Measurements from ENCODE around the gene NOX4. TPM values are rescaled to one million over a fixed set of nuclear protein-coding genes. Genes with fewer than 3 reads are reported as not detected.
"Not testable (repeated sequence)": the region's sequence is repeated elsewhere in the genome, so short reads cannot be mapped to it uniquely, and the experiment has no call there.

The NOX4 gene
- total RNA-seq, 4 donors from 2014 or later, result 1.2 to 6.2 (median 2.4) TPM

DNA sequence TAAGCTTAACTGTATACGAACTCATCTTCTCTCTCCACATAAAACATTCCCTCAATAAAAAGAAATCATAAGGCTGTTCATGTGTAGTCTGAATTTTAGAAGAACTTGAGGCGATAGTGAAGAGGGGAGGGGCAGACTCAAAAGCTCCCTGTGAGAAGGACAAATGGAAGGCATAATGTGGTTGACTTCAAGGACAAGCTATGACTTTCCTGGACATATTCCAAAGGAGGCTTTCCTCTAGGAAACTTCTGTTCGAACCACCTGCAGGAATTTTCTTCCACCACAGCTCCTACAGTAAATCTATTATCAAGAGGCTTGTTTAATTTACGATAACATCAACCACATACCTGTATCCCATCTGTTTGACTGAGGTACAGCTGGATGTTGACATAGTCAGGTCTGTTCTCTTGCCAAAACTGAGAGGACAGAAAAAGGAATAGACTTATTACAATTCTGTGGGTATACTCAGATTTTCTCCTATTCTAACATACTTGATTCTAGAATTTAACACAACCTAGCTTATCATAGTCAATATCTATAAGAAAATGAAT lies 154.0 kb downstream of the NOX4 start:
- intact Hi-C loops (cut with DNase I; ENCODE audit: low total_unique reads), result loop anchor here (10.0 kb wide), 1 partner anchor 278 kb away; no protein-coding TSS in a partner anchor
- H3K4me1 ChIP-seq; H3K27ac ChIP-seq; ATAC-seq; H3K36me3 ChIP-seq; DNase-seq; H3K4me3 ChIP-seq; H3K27me3 ChIP-seq; H3K9me3 ChIP-seq; in situ Hi-C loops (cut with MboI; ENCODE audit: low sequenced_read_pairs in 4 of 4): not testable (repeated sequence)

DNA sequence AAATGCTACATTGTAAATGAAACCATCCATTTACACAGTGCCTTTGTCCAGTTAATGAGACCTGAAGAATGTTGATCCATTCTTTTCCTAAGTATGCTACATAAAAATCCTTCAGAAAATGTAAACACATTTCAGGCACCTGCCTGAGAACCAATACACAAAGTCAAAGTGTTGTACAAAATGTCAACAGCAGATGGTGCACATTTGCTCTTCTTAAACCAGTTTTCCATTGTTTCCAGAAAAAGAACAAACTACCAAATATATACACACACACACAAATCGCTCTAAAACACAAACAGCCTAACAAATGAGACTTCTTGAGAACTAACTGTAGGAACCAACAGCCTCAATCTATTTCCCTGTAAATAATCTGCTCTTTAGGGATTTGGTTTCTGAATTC lies 157.5 kb downstream of the NOX4 start:
- DNase-seq; H3K4me3 ChIP-seq; in situ Hi-C loops (cut with MboI; ENCODE audit: low sequenced_read_pairs in 4 of 4); H3K36me3 ChIP-seq; H3K9me3 ChIP-seq; H3K27ac ChIP-seq; H3K4me1 ChIP-seq; H3K27me3 ChIP-seq; ATAC-seq: not testable (repeated sequence)
- intact Hi-C loops (cut with DNase I; ENCODE audit: low total_unique reads), result loop anchor here (10.0 kb wide), 1 partner anchor 281 kb away; no protein-coding TSS in a partner anchor

DNA sequence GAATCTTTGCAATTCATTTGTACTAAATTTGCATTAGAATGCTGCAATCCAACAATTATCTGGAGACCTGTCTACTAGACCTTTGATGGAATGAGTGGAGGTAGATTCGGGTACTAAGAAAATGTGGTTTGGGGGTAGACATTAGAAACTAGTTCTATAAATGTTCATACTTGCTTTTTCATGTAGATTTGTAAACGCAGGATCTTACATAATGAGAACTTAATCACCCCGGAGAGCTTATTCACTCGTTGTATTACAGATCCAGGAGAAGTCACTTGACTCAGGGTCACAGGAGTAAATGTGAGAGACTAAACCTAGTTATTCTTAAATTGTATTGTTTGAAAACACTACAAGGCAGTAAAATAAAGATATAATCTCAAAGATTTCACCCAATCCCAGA lies 159.2 kb downstream of the NOX4 start:
- intact Hi-C loops (cut with DNase I; ENCODE audit: low total_unique reads), result loop anchor here (10.0 kb wide), 1 partner anchor 283 kb away; no protein-coding TSS in a partner anchor
- in situ Hi-C loops (cut with MboI; ENCODE audit: low sequenced_read_pairs in 4 of 4); ATAC-seq; H3K9me3 ChIP-seq; H3K4me1 ChIP-seq; H3K36me3 ChIP-seq; H3K27ac ChIP-seq; H3K27me3 ChIP-seq; H3K4me3 ChIP-seq; DNase-seq: not testable (repeated sequence)

DNA sequence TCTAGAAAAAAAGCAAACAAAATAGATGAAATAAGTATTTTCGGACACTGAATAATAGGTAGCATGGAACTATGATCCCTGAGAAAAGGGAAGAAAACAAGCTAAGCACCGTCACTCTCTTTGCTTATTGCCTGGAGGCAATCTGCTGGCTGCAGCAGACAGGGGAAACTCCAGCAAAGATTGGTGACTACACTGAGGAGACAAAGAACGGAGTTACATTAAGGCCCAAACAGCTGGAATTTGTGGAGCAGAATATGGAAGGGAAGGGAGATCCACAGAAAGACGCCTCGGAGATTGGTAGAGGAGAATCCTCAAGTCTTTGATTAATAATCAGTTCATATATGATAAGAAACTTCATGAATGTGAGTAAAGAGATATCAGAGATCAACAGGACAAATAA lies 163.3 kb downstream of the NOX4 start:
- Histone ChIP-seq H3K4me1 (no peaks in the 10 kb centered on the region), H3K9me3 (no peaks in the 10 kb centered on the region), H3K27ac (no peak overlapping the region), H3K36me3 (no peaks in the 10 kb centered on the region), H3K27me3 (no peaks in the 10 kb centered on the region), H3K4me3 (no peak overlapping the region)
- DNase-seq (no peak), ATAC-seq (no peak)
- in situ Hi-C loops (cut with MboI; ENCODE audit: low sequenced_read_pairs in 4 of 4), result no loop called here
- intact Hi-C loops (cut with DNase I; ENCODE audit: low total_unique reads), result no loop called here
- no peak for TF ChIP-seq POLR2A (IDR thresholded peaks at IDR 0.05)
- TF ChIP-seq, protein P1, sequence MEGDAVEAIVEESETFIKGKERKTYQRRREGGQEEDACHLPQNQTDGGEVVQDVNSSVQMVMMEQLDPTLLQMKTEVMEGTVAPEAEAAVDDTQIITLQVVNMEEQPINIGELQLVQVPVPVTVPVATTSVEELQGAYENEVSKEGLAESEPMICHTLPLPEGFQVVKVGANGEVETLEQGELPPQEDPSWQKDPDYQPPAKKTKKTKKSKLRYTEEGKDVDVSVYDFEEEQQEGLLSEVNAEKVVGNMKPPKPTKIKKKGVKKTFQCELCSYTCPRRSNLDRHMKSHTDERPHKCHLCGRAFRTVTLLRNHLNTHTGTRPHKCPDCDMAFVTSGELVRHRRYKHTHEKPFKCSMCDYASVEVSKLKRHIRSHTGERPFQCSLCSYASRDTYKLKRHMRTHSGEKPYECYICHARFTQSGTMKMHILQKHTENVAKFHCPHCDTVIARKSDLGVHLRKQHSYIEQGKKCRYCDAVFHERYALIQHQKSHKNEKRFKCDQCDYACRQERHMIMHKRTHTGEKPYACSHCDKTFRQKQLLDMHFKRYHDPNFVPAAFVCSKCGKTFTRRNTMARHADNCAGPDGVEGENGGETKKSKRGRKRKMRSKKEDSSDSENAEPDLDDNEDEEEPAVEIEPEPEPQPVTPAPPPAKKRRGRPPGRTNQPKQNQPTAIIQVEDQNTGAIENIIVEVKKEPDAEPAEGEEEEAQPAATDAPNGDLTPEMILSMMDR (IDR thresholded peaks at IDR 0.05 in 4 of 5, conservative IDR thresholded peaks at IDR 0.05 in 1 of 5), result no peak

DNA sequence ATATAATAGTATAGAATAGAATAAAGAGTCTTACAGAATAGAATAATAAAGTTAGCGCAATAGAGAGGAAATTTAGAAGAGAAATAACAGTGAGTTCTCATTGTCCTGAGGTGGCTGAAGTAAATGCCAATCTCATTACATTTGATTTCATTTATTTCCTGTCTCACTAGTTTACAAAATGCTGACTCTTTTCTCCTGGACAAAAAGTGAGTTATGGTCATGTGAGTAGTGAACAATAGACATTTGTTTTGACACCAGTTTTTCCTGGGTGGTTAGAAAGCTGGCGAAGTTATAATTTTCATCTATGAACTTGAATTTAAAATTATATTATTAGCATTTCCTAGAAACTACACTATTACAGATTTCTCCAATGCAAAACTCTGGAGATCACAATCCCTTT lies 169.8 kb downstream of the NOX4 start:
- no peak for DNase-seq
- intact Hi-C loops (cut with DNase I; ENCODE audit: low total_unique reads) (no loop called here), in situ Hi-C loops (cut with MboI; ENCODE audit: low sequenced_read_pairs in 4 of 4) (no loop called here)
- no peak overlapping the region for H3K4me3 ChIP-seq
- H3K4me1 ChIP-seq, result no peaks in the 10 kb centered on the region
- no peaks in the 10 kb centered on the region for H3K27me3 ChIP-seq
- ATAC-seq, result no peak
- H3K36me3 ChIP-seq, result no peaks in the 10 kb centered on the region
- no peak overlapping the region for H3K27ac ChIP-seq
- no peak for TF ChIP-seq POLR2A (IDR thresholded peaks at IDR 0.05)
- TF ChIP-seq, protein P1 (IDR thresholded peaks at IDR 0.05 in 4 of 5, conservative IDR thresholded peaks at IDR 0.05 in 1 of 5), result no peak
- no peaks in the 10 kb centered on the region for H3K9me3 ChIP-seq

DNA sequence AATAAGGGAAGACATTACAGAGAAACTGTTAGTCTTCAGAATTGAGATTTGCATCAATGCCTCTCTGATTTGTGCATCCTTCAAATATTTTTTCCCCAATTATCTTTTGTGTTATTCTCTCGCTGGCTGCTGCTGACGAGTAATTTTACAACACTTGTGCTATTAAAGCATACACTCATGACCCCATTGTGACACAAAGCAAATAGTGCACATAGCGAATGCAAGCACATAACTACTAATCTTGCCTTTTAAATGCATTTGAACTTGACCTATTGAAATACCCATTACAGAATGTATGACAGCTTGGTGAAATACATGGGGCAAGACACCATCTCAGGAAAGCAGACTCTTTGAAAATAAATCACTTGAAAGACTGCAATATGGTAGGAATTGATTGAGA lies 180.6 kb downstream of the NOX4 start:
- H3K27ac ChIP-seq; H3K4me3 ChIP-seq; ATAC-seq; H3K36me3 ChIP-seq; intact Hi-C loops (cut with DNase I; ENCODE audit: low total_unique reads); H3K27me3 ChIP-seq; DNase-seq; in situ Hi-C loops (cut with MboI; ENCODE audit: low sequenced_read_pairs in 4 of 4); H3K4me1 ChIP-seq; H3K9me3 ChIP-seq: not testable (repeated sequence)

DNA sequence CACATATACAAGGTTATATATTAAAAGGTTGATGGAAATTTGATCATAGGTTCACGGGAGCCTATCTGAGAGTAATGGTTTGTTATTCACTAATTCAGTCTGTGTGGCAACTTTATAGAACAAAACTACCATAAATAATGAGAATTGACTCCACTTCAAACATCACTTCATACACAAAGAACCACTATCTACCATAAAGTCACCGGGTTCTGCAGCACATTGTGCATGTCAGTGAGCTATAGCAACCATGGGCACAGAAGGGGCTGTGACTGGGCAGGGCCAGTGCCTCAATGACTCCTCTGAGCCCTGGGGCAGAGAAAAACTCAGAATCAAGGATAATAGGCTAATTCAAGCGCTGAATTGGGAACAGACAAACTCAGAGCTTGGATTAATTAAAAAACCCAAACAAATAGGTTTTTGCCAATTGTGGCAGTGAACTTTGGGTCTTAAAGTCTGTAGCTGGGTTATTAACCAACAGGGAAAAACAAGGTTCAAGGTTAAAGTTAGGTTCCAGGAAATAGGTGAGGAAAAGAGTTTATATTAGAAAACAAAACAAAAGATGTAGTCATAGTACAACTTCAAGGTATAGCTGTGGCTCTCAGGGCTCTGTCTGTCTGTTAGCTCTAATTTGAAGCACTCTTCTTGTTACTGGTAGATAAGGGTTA lies 181.7 kb downstream of the NOX4 start:
- H3K36me3 ChIP-seq; H3K27me3 ChIP-seq; H3K4me3 ChIP-seq; in situ Hi-C loops (cut with MboI; ENCODE audit: low sequenced_read_pairs in 4 of 4); ATAC-seq; H3K27ac ChIP-seq; DNase-seq; H3K9me3 ChIP-seq; H3K4me1 ChIP-seq; intact Hi-C loops (cut with DNase I; ENCODE audit: low total_unique reads): not testable (repeated sequence)

DNA sequence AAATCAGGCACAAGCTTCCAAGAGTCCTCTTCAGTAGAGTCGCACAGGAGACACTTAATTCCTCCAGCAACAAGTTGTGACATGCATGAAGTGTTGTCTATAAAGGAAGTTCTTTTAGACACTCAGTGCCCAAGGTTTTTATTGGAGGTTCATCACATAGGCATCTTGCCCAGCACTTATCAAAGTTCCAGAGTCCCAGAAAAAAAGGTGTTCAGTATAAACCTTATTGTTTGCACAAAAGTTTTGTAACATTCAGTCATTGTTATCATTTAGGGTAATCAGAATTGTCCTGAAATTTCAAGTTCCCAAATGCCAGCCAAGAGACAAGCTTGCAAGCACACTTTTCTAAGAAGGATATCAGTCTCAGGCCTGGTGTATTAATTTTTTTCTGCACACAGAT lies 182.9 kb downstream of the NOX4 start:
- ATAC-seq; H3K27me3 ChIP-seq; intact Hi-C loops (cut with DNase I; ENCODE audit: low total_unique reads); H3K36me3 ChIP-seq; in situ Hi-C loops (cut with MboI; ENCODE audit: low sequenced_read_pairs in 4 of 4); H3K27ac ChIP-seq; DNase-seq; H3K9me3 ChIP-seq; H3K4me3 ChIP-seq; H3K4me1 ChIP-seq: not testable (repeated sequence)

DNA sequence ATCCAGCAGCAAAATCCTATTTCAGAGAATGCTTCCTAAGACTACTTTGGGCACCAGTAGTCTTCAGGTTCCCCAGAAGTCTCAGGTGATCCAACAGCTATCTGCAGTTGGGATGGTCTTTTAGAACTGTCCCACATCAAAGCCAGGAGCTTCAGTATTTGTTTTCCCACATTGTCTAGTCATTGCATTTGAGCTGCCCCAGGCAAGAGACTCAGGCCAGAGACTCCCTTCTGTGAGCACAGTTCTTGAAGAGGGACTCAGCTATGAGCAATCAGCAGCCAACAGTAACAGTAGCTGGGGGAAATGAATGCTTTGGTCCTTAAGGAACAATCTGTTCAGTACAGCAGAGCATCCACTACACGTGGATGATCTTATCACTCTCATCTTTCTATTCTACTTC lies 188.1 kb downstream of the NOX4 start:
- H3K27me3 ChIP-seq; H3K4me1 ChIP-seq; H3K36me3 ChIP-seq; H3K4me3 ChIP-seq; in situ Hi-C loops (cut with MboI; ENCODE audit: low sequenced_read_pairs in 4 of 4); ATAC-seq; DNase-seq; intact Hi-C loops (cut with DNase I; ENCODE audit: low total_unique reads); H3K27ac ChIP-seq; H3K9me3 ChIP-seq: not testable (repeated sequence)

DNA sequence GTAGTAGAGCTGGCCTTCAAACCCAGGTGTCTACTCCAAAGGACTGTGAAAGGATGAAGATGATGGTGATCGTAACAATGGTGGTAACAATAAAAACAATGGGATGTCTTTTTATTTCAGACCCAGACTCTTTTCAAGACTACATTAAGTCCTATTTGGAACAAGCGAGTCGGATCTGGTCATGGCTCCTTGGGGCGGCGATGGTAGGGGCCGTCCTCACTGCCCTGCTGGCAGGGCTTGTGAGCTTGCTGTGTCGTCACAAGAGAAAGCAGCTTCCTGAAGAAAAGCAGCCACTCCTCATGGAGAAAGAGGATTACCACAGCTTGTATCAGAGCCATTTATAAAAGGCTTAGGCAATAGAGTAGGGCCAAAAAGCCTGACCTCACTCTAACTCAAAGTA lies 196.2 kb downstream of the NOX4 start:
- H3K9me3 ChIP-seq; H3K27me3 ChIP-seq; H3K36me3 ChIP-seq; H3K4me3 ChIP-seq; intact Hi-C loops (cut with DNase I; ENCODE audit: low total_unique reads); ATAC-seq; in situ Hi-C loops (cut with MboI; ENCODE audit: low sequenced_read_pairs in 4 of 4); DNase-seq; H3K27ac ChIP-seq; H3K4me1 ChIP-seq: not testable (repeated sequence)
